HFF-Myc (cell line): Measurements from ENCODE around the gene NUBP2.
A peak's percentile ranks its signal among the peaks of the same experiment; 100 is the strongest.

ENCODE experiments used
- DNase-seq: peaks from one replicate; pipeline ENCODE4 v3.0.0-alpha.2; 2011; ENCODE audit warnings: low read depth; ENCODE audit errors: extremely low read depth
- H3K4me3 ChIP-seq: replicated peaks from 2 replicates; pipeline ENCODE4 v1.5.1; 2011; ENCODE audit warnings: low read depth, mild to moderate bottlenecking, control low read depth, low read length
- TF ChIP-seq, protein P1 (sequence below): IDR thresholded peaks from 2 replicates; pipeline ENCODE4 v1.5.1; 2012; ENCODE audit warnings: mild to moderate bottlenecking, low read depth, low read length, control low read depth; ENCODE audit errors: missing control alignments

NUBP2 gene

DNA sequence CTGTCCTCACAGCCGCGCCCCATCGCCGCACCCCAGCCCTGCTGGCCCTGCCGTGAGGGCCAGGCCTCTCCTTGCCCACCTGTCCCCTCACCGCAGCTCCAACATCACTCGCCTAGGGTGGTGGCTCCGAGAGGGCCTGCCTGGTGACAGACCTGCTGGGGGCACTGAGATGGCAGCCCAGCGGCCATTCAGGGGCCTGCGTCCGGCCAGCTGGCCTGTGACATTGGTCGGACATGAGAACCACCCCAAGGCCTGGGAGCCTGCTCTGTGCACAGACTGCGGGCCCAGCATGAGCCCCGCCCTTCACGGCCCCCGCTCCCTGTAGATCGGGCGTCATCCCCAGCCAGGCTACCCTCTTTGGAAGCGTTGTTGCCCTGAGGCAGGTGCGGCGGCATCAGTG is 23.2 kb upstream of the NUBP2 start:
- no peak overlapping the region for H3K4me3 ChIP-seq
- DNase-seq, result no peak

DNA sequence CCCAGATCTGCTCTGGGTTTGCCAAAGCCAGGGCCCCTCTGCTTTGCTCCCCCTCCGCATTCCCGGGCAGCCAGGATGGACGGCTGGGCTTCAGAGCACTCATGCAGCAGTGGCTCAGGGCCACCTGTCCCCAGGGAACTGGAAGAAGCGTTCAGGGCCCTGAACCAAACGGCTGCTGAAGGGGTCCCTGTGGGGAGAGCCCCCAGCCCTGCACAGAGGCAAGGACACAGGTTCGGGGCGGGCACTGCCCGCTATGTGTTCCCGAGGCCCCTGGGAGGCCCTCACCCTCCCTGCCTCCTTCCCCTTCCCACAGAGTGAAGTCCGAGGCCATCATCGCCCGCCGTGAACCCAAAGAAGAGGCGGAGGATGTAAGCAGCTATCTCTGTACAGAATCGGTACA is 21.8 kb upstream of the NUBP2 start:
- no peak overlapping the region for H3K4me3 ChIP-seq
- DNase-seq, result no peak
- TF ChIP-seq, protein P1, sequence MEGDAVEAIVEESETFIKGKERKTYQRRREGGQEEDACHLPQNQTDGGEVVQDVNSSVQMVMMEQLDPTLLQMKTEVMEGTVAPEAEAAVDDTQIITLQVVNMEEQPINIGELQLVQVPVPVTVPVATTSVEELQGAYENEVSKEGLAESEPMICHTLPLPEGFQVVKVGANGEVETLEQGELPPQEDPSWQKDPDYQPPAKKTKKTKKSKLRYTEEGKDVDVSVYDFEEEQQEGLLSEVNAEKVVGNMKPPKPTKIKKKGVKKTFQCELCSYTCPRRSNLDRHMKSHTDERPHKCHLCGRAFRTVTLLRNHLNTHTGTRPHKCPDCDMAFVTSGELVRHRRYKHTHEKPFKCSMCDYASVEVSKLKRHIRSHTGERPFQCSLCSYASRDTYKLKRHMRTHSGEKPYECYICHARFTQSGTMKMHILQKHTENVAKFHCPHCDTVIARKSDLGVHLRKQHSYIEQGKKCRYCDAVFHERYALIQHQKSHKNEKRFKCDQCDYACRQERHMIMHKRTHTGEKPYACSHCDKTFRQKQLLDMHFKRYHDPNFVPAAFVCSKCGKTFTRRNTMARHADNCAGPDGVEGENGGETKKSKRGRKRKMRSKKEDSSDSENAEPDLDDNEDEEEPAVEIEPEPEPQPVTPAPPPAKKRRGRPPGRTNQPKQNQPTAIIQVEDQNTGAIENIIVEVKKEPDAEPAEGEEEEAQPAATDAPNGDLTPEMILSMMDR, result no peak

More for the DNA sequence above, 23.2 kb upstream of the NUBP2 start:
- TF ChIP-seq, protein P1, result no peak

DNA sequence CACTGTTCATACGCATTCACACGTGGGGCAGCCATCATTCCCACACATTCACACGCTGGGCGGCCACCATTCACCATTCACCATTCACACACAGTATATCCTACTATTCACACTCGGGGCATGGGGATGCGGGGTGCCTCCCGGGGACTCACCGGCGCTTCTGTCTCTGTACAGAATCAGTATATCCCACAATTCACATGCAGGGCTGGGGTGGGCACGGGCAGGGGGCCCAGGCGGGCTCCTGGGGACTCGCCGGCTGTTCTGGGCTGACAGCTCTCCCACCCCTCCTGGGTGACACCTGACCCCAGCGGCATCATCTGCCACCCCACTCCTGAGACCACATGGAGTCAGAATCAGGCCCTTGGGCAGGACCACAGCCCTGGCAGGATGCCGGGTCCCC is 21.0 kb upstream of the NUBP2 start:
- no peak for DNase-seq
- no peak overlapping the region for H3K4me3 ChIP-seq
- TF ChIP-seq, protein P1, result no peak

DNA sequence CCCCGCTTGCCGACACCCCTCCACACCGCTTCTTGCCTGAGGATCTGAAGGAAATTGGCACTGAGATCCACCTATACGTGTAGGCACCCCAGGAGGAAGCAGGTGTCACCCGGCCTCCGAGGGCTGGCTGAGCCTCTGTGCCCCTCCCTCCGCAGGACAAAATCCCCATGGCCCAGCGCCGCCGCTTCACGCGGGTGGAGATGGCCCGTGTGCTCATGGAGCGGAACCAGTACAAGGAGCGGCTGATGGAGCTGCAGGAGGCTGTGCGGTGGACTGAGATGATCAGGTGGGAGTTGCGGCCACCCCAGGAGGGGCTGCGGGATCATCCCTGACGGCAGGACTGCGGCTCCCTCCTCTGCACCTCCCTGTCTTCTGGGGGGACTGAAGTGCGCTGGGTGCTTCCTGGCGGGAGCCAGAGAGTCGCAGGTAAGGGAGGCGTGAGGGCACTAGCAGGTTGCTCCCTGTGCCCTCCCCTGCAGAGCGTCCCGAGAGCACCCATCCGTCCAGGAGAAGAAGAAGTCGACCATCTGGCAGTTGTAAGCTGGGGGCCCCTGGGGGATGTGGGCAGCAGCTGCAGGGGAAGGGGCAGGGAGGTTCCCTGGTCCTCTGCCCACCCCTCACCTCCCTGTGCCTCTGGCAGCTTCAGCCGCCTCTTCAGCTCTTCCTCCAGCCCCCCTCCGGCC is 20.4 kb upstream of the NUBP2 start:
- DNase-seq, result no peak
- H3K4me3 ChIP-seq, result no peak overlapping the region
- TF ChIP-seq, protein P1, result no peak

DNA sequence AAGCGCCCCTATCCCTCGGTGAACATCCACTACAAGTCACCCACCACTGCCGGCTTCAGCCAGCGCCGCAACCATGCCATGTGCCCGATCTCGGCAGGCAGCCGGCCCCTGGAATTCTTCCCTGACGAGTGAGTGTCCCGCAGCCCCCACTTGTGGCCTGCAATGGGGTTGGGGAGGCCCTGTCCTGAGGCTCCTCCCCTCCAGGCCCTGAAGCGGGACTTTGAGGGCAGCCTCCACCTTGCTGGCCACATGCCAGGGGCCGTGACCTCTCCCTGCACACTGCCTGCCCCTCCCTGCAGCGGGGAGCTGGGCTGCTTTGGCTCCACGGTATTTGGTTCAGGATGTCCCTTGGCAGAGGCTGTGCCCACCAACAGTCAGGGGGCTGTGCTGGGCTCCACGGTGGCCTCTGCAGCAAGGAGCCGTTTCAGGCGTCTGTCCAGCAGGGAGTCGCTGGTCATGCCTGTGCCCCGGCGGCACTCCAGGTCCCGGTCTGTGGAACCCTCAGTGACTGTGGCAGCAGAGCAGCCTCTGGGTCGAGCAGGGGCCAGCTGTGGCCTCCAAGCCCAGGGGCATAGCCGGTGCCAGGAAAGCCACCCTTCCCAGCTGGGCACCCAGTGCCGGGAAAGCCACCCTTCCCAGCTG is 19.8 kb upstream of the NUBP2 start:
- TF ChIP-seq, protein P1, result no peak
- no peak for DNase-seq
- no peak overlapping the region for H3K4me3 ChIP-seq

DNA sequence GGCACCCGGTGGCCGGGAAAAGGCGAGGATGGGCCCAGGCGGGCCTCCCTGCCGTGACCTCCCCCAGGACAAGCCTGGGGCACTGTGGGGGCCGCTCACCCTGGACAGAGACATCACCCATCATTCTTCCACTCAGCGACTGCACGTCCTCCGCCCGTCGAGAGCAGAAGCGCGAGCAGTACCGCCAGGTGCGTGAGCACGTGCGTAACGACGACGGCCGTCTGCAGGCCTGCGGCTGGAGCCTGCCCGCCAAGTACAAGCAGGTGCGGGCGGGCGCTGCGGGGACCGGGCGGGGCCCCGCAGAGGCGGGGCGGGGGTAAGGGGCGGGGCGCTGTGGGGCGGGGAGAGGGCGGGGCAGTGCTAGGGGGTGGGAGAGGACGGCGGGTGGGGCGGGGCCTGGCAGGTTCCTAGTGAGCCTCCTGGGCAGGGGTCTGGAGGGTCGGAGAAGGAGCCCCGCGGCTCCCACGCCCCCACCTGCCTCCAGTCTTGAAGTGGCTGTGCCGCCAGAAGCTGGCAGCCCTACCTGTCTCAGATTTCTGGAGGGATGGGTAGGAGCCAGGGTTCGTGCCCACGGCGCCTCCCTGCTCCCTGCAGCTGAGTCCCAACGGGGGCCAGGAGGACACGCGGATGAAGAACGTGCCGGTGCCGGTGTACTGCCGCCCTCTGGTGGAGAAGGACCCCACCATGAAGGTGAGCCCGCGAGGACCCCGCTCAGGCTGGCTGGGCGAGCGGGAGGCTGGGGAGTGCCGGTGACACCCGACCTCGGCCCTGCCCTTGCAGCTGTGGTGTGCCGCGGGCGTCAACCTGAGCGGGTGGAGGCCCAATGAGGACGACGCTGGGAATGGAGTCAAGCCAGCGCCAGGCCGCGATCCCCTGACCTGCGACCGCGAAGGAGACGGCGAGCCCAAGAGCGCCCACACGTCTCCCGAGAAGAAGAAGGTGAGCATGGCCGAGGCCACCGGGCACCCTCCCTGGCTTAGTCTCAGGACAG is 18.9 kb upstream of the NUBP2 start:
- no peak overlapping the region for H3K4me3 ChIP-seq
- TF ChIP-seq, protein P1, result peak; percentile 47

More for the DNA sequence above, 18.9 kb upstream of the NUBP2 start:
- DNase-seq, result no peak
